Natural killer cell treated with Interleukin-12 subunit alpha and Interleukin-12 subunit beta and Interleukin-15 and Interleukin-18, amount 100 ng/mL, for 72 hours (primary cell): ENCODE measurements around the gene RETN. TPM values are rescaled to one million over a fixed set of nuclear protein-coding genes. Genes with fewer than 3 reads are reported as not detected.

Experiments used
- ATAC-seq, 2 donors: fragments of 150-1000 bp; cut with Tn5 transposase in 1 of 2; sonication (Bioruptor Pico), chemical (Tn5 transposase) in 1 of 2; 2 replicates each; pipeline ENCODE4 v1.10.0; 2021
- DNase-seq: peaks from one replicate; pipeline ENCODE4 v3.0.0; 2022; ENCODE audit warnings: low spot score
- H3K27ac Mint-ChIP-seq, 2 donors: 1 replicate in 1 of 2; 2 replicates in 1 of 2; pipeline ENCODE4 v1.8.0; 2022; ENCODE audit warnings: mixed read lengths in 2 of 2, mild to moderate bottlenecking in 1 of 2, moderate library complexity in 1 of 2
- H3K27me3 Mint-ChIP-seq, 2 donors: 1 replicate in 1 of 2; 2 replicates in 1 of 2; pipeline ENCODE4 v1.8.0; 2022; ENCODE audit warnings: mixed read lengths in 2 of 2
- H3K36me3 Mint-ChIP-seq: one replicate; pipeline ENCODE4 v1.8.0; 2022; ENCODE audit warnings: mixed read lengths
- H3K4me1 Mint-ChIP-seq, 2 donors: 1 replicate in 1 of 2; 2 replicates in 1 of 2; pipeline ENCODE4 v1.8.0; 2022; ENCODE audit warnings: low read depth in 2 of 2, mixed read lengths in 2 of 2, mild to moderate bottlenecking in 1 of 2
- H3K4me3 Mint-ChIP-seq: one replicate; pipeline ENCODE4 v1.8.0; 2022; ENCODE audit warnings: mixed read lengths
- H3K9me3 Mint-ChIP-seq: 2 replicates; pipeline ENCODE4 v1.8.0; 2022; ENCODE audit warnings: mixed read lengths
- total RNA-seq, 2 donors: library from RNA; stranded (reverse); gene quantifications; one replicate each; pipeline ENCODE4 v1.2.3, GENCODE V29; 2022

RETN gene
- total RNA-seq, 2 donors from 2014 or later: not detected

GRCh38 chr19:7658219-7658686 is 10.6 kb upstream of the RETN start:
- Mint-ChIP-seq H3K9me3 (no peaks in the 10 kb centered on the region), H3K4me3 (peak overlapping the region; percentile 41), H3K36me3 (no peaks in the 10 kb centered on the region), H3K27me3 (no peaks in the 10 kb centered on the region), H3K4me1 (peaks cover 0 to 15% of the 10 kb centered on the region in 2 donors), H3K27ac (no peak overlapping the region)
- DNase-seq (no peak), ATAC-seq (peak; percentile 76 to 80)

DNA sequence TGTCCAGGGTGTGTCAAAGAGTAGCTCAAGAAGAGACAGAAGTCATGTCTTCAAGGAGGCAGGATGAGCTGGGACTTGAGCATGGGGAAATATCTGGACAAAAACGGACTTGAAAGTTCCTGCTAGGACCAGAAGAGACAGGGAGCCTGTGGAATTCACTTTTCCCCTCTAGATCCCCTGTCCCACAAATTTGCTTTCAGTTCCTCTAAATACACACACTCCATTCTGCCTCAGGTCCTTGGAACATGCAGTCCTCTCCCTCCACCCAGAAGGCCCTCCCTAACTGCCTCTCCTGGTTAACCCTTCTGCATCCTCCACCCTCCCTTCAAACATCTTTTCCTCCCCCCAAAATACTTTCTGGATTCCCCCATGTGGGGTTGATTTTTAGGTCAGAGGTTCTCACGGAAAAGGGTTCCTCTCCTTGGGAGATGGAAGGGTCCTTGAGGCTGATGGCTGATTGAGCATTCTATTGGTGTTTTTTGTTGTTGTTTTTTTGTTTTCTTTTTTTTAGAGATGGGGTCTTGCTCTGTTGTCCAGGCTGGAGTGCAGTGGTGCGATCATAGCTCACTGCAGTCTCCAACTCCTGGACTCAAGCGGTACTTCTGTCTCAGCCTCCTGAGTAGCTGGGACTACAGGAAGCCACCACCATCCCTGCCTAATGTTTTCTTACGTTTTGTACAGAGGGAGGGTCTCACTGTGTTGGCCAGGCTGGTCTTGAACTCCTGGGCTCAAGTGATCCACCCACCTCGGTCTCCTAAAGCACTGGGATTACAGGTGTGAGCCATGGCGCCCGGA is 6.9 kb upstream of the RETN start:
- Mint-ChIP-seq H3K27me3 (peaks cover 2 to 4% of the 10 kb centered on the region in 2 donors), H3K27ac (no peak overlapping the region), H3K9me3 (no peaks in the 10 kb centered on the region), H3K36me3 (no peaks in the 10 kb centered on the region), H3K4me1 (peaks cover 0 to 8% of the 10 kb centered on the region in 2 donors), H3K4me3 (no peak overlapping the region)
- DNase-seq (no peak), ATAC-seq (no peak)

DNA sequence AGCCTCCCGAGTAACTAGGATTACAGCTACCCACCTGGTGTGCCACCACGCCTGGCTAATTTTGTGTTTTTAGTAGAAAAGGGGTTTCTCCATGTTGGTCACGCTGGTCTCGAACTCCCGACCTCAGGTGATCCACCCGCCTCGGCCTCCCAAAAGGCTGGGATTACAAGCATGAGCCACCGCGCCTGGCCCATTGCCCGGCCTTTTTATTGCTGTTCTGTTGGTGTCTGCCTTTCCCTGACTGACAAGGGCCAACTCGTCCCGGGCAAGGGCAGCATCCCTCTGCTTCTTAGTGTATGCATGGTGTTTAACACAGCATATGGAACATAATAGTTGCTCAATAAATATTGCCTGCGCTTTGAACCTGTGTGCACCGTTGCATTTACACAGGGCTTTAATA is 6.2 kb upstream of the RETN start:
- no peaks in the 10 kb centered on the region for H3K9me3 Mint-ChIP-seq
- peaks cover 3 to 6% of the 10 kb centered on the region in 2 donors for H3K27me3 Mint-ChIP-seq
- ATAC-seq: no peak
- H3K36me3 Mint-ChIP-seq: no peaks in the 10 kb centered on the region
- H3K4me1 Mint-ChIP-seq: peaks cover 0 to 4% of the 10 kb centered on the region in 2 donors
- H3K4me3 Mint-ChIP-seq: no peak overlapping the region
- DNase-seq: no peak
- H3K27ac Mint-ChIP-seq: no peak overlapping the region

GRCh38 chr19:7663706-7664105 is 5.1 kb upstream of the RETN start:
- DNase-seq (no peak), ATAC-seq (no peak)
- Mint-ChIP-seq H3K27ac (no peak overlapping the region), H3K27me3 (peaks cover 3 to 6% of the 10 kb centered on the region in 2 donors), H3K36me3 (no peaks in the 10 kb centered on the region), H3K4me3 (no peak overlapping the region), H3K9me3 (no peaks in the 10 kb centered on the region), H3K4me1 (no peaks in the 10 kb centered on the region)

- Mint-ChIP-seq H3K4me1 (peaks cover 0 to 4% of the 10 kb centered on the region in 2 donors), H3K27ac (no peak overlapping the region), H3K27me3 (peaks cover 9 to 14% of the 10 kb centered on the region in 2 donors), H3K4me3 (no peak overlapping the region), H3K9me3 (no peaks in the 10 kb centered on the region), H3K36me3 (no peaks in the 10 kb centered on the region)
- ATAC-seq (no peak), DNase-seq (no peak)
Measured at GRCh38 chr19:7665076-7665475, 3.8 kb upstream of the RETN start.

DNA sequence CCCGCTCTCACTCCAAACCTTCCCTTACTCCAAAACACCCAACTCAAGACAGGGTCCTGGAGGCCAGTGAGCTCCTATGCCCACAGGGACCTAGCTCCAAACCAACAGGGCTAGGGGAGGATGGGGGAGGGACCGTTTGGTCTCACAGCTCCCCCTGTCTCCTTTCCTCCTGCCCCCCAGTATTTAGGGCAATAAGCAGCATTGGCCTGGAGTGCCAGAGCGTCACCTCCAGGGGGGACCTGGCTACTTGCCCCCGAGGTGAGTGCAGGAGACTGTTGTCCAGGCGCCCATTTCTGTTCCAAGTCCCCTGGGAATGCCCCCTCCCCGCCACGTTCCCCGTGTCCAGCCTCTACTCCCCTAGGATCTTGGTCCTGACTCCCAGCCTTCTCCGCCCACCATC is 792 bp downstream of the RETN start:
- Mint-ChIP-seq H3K36me3 (no peaks in the 10 kb centered on the region), H3K27me3 (peaks cover 14 to 26% of the 10 kb centered on the region in 2 donors), H3K27ac (no peak overlapping the region), H3K9me3 (no peaks in the 10 kb centered on the region), H3K4me3 (no peak overlapping the region), H3K4me1 (peaks cover 3 to 10% of the 10 kb centered on the region in 2 donors)
- no peak for DNase-seq
- no peak for ATAC-seq

GRCh38 chr19:7670150-7670783 is 1.4 kb downstream of the RETN start:
- Mint-ChIP-seq H3K4me1 (peaks cover 4 to 10% of the 10 kb centered on the region in 2 donors), H3K27me3 (peaks cover 14 to 26% of the 10 kb centered on the region in 2 donors), H3K36me3 (no peaks in the 10 kb centered on the region), H3K4me3 (no peak overlapping the region), H3K9me3 (no peaks in the 10 kb centered on the region), H3K27ac (no peak overlapping the region)
- ATAC-seq: no peak
- DNase-seq: no peak

DNA sequence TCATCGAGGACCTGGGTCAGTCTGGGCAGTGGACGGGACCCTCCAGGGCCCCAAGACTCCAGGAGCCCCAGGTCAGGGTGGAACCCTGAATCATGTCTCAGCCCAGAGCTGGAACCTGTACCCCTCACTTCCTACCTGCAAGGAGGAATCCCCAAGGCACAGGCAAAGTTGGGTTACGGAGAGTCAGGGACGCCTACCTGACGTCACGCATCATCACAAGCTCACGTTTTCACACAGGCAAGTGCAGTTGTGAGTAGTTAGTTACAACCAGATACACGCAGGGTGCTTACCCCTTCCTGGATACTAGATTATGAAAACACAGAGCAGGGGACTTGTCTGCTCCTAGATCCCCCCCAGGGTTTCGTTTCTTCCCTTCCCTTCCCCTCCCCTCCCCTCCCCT is 1.9 kb downstream of the RETN start:
- Mint-ChIP-seq H3K4me1 (peaks cover 6 to 10% of the 10 kb centered on the region in 2 donors), H3K9me3 (no peaks in the 10 kb centered on the region), H3K27ac (no peak overlapping the region), H3K27me3 (peaks cover 17 to 27% of the 10 kb centered on the region in 2 donors), H3K4me3 (no peak overlapping the region), H3K36me3 (no peaks in the 10 kb centered on the region)
- no peak for ATAC-seq
- DNase-seq: no peak

DNA sequence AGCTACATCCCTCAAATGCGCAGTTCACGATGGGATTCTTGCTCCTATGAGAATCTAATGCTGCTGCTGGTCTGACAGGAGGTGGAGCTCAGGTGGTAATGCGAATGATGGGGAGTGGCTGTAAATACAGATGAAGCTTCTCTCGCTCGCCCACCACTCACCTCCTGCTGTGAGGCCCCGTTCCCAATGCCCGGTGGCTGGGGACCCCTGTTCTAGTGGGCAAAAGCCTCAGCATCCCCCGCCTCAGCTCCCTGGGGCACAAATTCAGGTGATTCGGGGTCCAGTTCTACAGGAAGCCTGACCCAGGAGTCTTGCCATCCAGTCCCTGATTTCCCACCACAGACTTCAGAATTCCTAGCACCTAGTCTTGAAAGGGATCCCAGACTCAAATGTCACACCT is 3.7 kb downstream of the RETN start:
- no peaks in the 10 kb centered on the region for H3K9me3 Mint-ChIP-seq
- H3K36me3 Mint-ChIP-seq: no peaks in the 10 kb centered on the region
- H3K4me3 Mint-ChIP-seq: no peak overlapping the region
- ATAC-seq (no peak), DNase-seq (no peak)
- H3K27me3 Mint-ChIP-seq: peaks cover 25 to 37% of the 10 kb centered on the region in 2 donors
- no peak overlapping the region for H3K27ac Mint-ChIP-seq
- peaks cover 10 to 12% of the 10 kb centered on the region in 2 donors for H3K4me1 Mint-ChIP-seq

DNA sequence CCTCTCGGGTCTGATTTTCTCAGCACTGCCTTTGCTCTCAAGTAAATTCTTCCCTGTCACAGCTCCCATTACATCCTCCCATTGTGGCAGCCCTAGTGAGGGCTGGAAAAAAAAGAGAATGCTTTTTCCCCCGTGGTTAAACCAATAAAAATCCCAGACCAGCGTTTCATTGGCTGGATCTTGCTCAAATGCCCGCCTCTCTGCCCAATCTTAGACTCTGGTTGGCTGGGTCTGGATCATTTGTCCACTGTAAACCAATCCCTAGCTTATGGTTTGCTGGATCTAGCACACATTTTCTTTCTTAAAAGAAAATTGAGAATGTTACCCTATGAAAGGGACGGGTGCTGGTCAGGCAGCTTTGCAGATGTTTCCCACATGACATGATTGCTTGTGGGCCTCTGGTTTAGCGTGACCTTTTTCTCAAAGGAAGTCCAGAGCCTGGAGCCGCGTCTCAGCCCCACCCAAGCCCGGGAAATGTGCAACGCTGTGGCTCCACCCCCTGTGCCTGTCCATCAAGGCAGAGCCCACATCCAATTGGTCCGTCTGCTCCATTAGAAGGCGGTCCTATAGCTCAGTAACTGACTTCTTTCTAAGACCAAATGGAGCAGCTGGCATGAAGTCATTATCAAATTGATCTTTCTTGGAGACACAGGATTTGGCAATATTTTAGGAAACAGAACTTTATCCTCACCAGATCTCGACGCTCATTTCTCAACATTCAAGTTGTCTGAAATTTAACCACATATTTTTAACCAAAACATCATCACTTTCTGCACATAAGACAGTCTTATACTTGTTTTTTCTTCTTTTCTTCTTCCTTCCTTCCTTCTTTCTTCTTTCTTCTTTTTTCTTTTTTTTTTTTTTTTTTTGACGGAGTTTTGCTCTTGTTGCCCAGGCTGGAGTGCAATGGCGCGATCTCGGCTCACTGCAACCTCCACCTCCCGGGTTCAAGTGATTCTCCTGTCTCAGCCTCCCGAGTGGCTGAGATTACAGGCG is 5.5 kb downstream of the RETN start:
- Mint-ChIP-seq H3K27ac (no peak overlapping the region), H3K9me3 (no peaks in the 10 kb centered on the region), H3K27me3 (peaks cover 30 to 43% of the 10 kb centered on the region in 2 donors), H3K4me3 (no peak overlapping the region), H3K36me3 (no peaks in the 10 kb centered on the region), H3K4me1 (peaks cover 12 to 23% of the 10 kb centered on the region in 2 donors)
- DNase-seq (no peak), ATAC-seq (peak; percentile 75 to 78)

- DNase-seq (no peak), ATAC-seq (no peak)
- no peak overlapping the region for H3K4me3 Mint-ChIP-seq
- no peaks in the 10 kb centered on the region for H3K36me3 Mint-ChIP-seq
- no peaks in the 10 kb centered on the region for H3K9me3 Mint-ChIP-seq
- H3K27ac Mint-ChIP-seq: no peak overlapping the region
- peaks cover 26 to 32% of the 10 kb centered on the region in 2 donors for H3K27me3 Mint-ChIP-seq
- H3K4me1 Mint-ChIP-seq: peaks cover 12 to 32% of the 10 kb centered on the region in 2 donors
Measured at GRCh38 chr19:7676376-7676775, 7.5 kb downstream of the RETN start.

GRCh38 chr19:7676854-7677253 is 8.0 kb downstream of the RETN start, which contains the start of gene MCEMP1:
TSS of gene MCEMP1 (plus strand) at chr19:7677090. CDS start at chr19:7677121, 31 bp downstream.
- peak within 1 kb of the TSS; percentile 14 to 43 for H3K27ac Mint-ChIP-seq
- H3K27me3 Mint-ChIP-seq: peaks cover 26 to 29% of the 10 kb centered on the region in 2 donors
- no peaks in the 10 kb centered on the region for H3K36me3 Mint-ChIP-seq
- no peak within 1 kb of the TSS for H3K4me3 Mint-ChIP-seq
- no peaks in the 10 kb centered on the region for H3K9me3 Mint-ChIP-seq
- no peak for DNase-seq
- ATAC-seq: no peak
- H3K4me1 Mint-ChIP-seq: peaks cover 16 to 36% of the 10 kb centered on the region in 2 donors

DNA sequence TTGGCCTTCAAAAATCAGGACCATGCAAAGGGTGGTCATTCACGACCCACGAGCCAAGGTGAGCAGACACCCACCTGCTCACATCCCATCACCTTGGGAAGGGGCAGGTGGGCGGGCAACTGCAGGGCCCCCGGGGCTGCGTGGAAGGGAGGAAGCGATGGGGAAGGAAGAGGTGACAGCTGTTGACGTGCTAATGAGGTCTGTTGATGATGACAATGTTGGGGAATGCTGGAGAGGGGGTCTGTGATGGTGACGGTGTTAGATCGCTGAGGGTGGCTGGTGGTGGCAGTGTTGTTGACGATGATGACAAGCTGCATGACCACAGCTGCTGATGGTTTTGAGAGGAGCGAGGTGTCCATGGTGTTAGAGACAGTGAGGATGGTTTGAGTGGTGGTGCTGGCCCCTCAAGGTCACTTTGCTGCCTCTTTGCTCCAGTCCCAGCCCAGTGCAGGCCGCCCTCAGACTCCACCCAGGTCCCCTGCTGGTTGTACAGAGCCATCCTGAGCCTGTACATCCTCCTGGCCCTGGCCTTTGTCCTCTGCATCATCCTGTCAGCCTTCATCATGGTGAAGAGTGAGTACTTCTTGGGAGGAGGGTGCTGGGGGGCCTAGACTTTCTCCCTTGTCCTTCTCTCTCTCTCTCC is 8.9 kb downstream of the RETN start:
- peak overlapping the region in 1 of 2 donors; percentile 47 for H3K27ac Mint-ChIP-seq
- no peak for DNase-seq
- H3K36me3 Mint-ChIP-seq: no peaks in the 10 kb centered on the region
- H3K4me3 Mint-ChIP-seq: no peak overlapping the region
- ATAC-seq: no peak
- peaks cover 18 to 39% of the 10 kb centered on the region in 2 donors for H3K4me1 Mint-ChIP-seq
- no peaks in the 10 kb centered on the region for H3K9me3 Mint-ChIP-seq
- H3K27me3 Mint-ChIP-seq: peaks cover 26 to 28% of the 10 kb centered on the region in 2 donors
